RWPE2 (cell line): ENCODE measurements around the gene GADD45A.

Experiments
- ATAC-seq: fragments of 200-7000 bp; cut with Tn5 transposase; 3 replicates; pipeline ENCODE4 v1.9.1; 2021; ENCODE audit warnings: low read depth
- DNase-seq: peaks from one replicate; pipeline ENCODE4 v3.0.0-alpha.2; 2020; ENCODE audit warnings: low spot score
- H3K27ac ChIP-seq: fragments of 450-650 bp; 2 replicates; pipeline ENCODE4 v1.5.1; 2017; ENCODE audit warnings: mild to moderate bottlenecking; ENCODE audit not compliant: poor library complexity, severe bottlenecking
- H3K27me3 ChIP-seq: fragments of 250-450 bp; sonication (Bioruptor Pico); 2 replicates; pipeline ENCODE4 v1.5.1; 2021; ENCODE audit warnings: mild to moderate bottlenecking, moderate library complexity; ENCODE audit not compliant: insufficient read depth, poor library complexity, severe bottlenecking
- H3K36me3 ChIP-seq: fragments of 250-450 bp; sonication (Bioruptor Pico); 2 replicates; pipeline ENCODE4 v1.5.1; 2020; ENCODE audit warnings: low read depth, mild to moderate bottlenecking, moderate library complexity
- H3K4me1 ChIP-seq: fragments of 250-450 bp; sonication (Bioruptor Pico); 2 replicates; pipeline ENCODE4 v1.5.1; 2021; ENCODE audit warnings: mild to moderate bottlenecking, moderate library complexity; ENCODE audit not compliant: insufficient read depth, poor library complexity, severe bottlenecking
- H3K4me3 ChIP-seq: fragments of 250-450 bp; sonication (Bioruptor Pico); 2 replicates; pipeline ENCODE4 v1.5.1; 2021; ENCODE audit warnings: mild to moderate bottlenecking, moderate library complexity; ENCODE audit not compliant: severe bottlenecking
- H3K9me3 ChIP-seq: fragments of 250-450 bp; sonication (Bioruptor Pico); 2 replicates; pipeline ENCODE4 v1.5.1; 2021; ENCODE audit warnings: mild to moderate bottlenecking, moderate library complexity; ENCODE audit not compliant: severe bottlenecking
- CTCF ChIP-seq: fragments of 450-650 bp; IDR thresholded peaks from one replicate; pipeline ENCODE4 v1.5.1; 2017; ENCODE audit warnings: mild to moderate bottlenecking, moderate library complexity; ENCODE audit not compliant: poor library complexity, severe bottlenecking

The GADD45A gene

GRCh38 chr1:67685067-67685557, at the start of gene GADD45A:
GADD45A (plus strand) TSS chr1:67685201; CDS start chr1:67685495, 294 bp downstream.
- no peak for TF ChIP-seq CTCF
- peak within 1 kb of the TSS; percentile 98 for H3K27ac ChIP-seq
- H3K27me3 ChIP-seq = no peaks in the 10 kb centered on the region
- H3K36me3 ChIP-seq = peaks cover 45% of the 10 kb centered on the region
- ATAC-seq (peak; percentile 72), DNase-seq (peak; percentile 98)
- no peaks in the 10 kb centered on the region for H3K9me3 ChIP-seq
- H3K4me1 ChIP-seq = peaks cover 29% of the 10 kb centered on the region
- H3K4me3 ChIP-seq = peak within 1 kb of the TSS; percentile 84

GRCh38 chr1:67636146-67636545, 48.9 kb upstream of the GADD45A start:
- H3K4me3 ChIP-seq = no peak overlapping the region
- peaks cover 9% of the 10 kb centered on the region for H3K4me1 ChIP-seq
- ATAC-seq (no peak), DNase-seq (no peak)
- H3K27me3 ChIP-seq = no peaks in the 10 kb centered on the region
- no peak for TF ChIP-seq CTCF
- no peaks in the 10 kb centered on the region for H3K36me3 ChIP-seq
- H3K9me3 ChIP-seq = no peaks in the 10 kb centered on the region
- no peak overlapping the region for H3K27ac ChIP-seq

GRCh38 chr1:67639361-67639760, 45.6 kb upstream of the GADD45A start:
- DNase-seq (no peak), ATAC-seq (no peak)
- Histone ChIP-seq H3K4me1 (peaks cover 9% of the 10 kb centered on the region), H3K36me3 (no peaks in the 10 kb centered on the region), H3K4me3 (no peak overlapping the region), H3K9me3 (no peaks in the 10 kb centered on the region), H3K27me3 (no peaks in the 10 kb centered on the region), H3K27ac (no peak overlapping the region)
- TF ChIP-seq CTCF = no peak

- Histone ChIP-seq H3K9me3 (no peaks in the 10 kb centered on the region), H3K4me3 (no peak overlapping the region), H3K4me1 (peaks cover 7% of the 10 kb centered on the region), H3K27ac (no peak overlapping the region), H3K27me3 (no peaks in the 10 kb centered on the region), H3K36me3 (no peaks in the 10 kb centered on the region)
- ATAC-seq (no peak), DNase-seq (no peak)
- no peak for TF ChIP-seq CTCF
These were observed 42.4 kb upstream of the GADD45A start for GRCh38 chr1:67642629-67643028.

- no peak for ATAC-seq
- H3K27me3 ChIP-seq = no peaks in the 10 kb centered on the region
- no peak for TF ChIP-seq CTCF
These were observed 40.4 kb upstream of the GADD45A start for GRCh38 chr1:67644566-67644965.

More at GRCh38 chr1:67644566-67644965, 40.4 kb upstream of the GADD45A start:
- Histone ChIP-seq H3K4me3 (no peak overlapping the region), H3K27ac (no peak overlapping the region), H3K36me3 (no peaks in the 10 kb centered on the region), H3K4me1 (peaks cover 7% of the 10 kb centered on the region), H3K9me3 (no peaks in the 10 kb centered on the region)
- DNase-seq = no peak
